BJ (cell line): Measurements from ENCODE around the gene HBP1. TPM values are rescaled to one million over a fixed set of nuclear protein-coding genes. Genes with fewer than 3 reads are reported as not detected.

Experiments used
- CTCF ChIA-PET: fragments of 350-600 bp; formaldehyde crosslinking; extraction: SDS; loops from one replicate; lab custom pipeline; 2021; ENCODE audit warnings: antibody characterized with exemption, inconsistent platforms; lab: Yijun Ruan, JAX
- POLR2A ChIA-PET: fragments of 300-600 bp; sonication (Branson Sonifier 250); formaldehyde crosslinking; extraction: SDS; loops from one replicate; lab custom pipeline; 2021; ENCODE audit warnings: antibody characterized with exemption; lab: Charles Lee
- DNase-seq: peaks from one replicate; pipeline ENCODE4 v3.0.0-alpha.2; 2011; ENCODE audit warnings: low read depth
- H3K27me3 ChIP-seq: 2 replicates; pipeline ENCODE4 v1.6.0; 2011; ENCODE audit warnings: low read length; ENCODE audit not compliant: control insufficient read depth, insufficient read depth
- H3K36me3 ChIP-seq: 2 replicates; pipeline ENCODE4 v1.5.1; 2011; ENCODE audit warnings: low read length; ENCODE audit not compliant: control insufficient read depth, insufficient read depth
- H3K4me3 ChIP-seq: 2 replicates; pipeline ENCODE4 v1.5.1; 2011; ENCODE audit warnings: low read depth, mild to moderate bottlenecking, control low read depth, low read length
- polyA plus RNA-seq: library from polyadenylated mRNA; depleted of rRNA; stranded (reverse); fragments of >200 nt; gene quantifications from 2 replicates; pipeline ENCODE4 v1.2.3, GENCODE V29; 2011
- TF ChIP-seq, protein P1 (sequence below): IDR thresholded peaks from 2 replicates; pipeline ENCODE4 v1.5.1; 2011; ENCODE audit warnings: low read depth, mild to moderate bottlenecking, control low read depth, inconsistent platforms, low read length, moderate library complexity; ENCODE audit not compliant: insufficient read depth

HBP1 gene
- polyA plus RNA-seq, 1 experiment, result 49.9 TPM

DNA sequence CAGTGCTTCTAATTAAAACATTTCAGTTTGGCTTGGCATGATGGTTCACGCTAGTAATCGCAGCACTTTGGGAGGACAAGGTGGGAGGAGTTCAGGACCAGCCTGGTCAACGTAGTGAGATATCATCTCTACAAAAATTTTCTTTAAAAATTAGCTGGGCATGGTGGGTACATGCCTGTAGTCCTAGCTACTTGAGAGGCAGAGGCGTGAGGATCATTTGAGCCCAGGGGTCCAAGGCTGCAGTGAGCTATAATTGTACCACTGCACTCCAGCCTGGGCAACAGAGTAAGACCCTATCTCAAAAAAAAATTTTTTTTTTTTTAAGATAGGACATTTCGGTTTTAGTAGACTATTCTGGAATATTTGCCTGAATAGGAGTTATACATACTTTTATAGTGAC lies 12.4 kb downstream of the HBP1 start:
- DNase-seq, result no peak
- ChIA-PET CTCF (interaction anchor here (0.6 to 1.0 kb wide), 2 partner anchors 13 to 414 kb away, joined by 3 read pairs; no protein-coding TSS in a partner anchor), POLR2A (interaction anchor here (0.5 kb wide), 1 partner anchor 187 kb away, joined by 4 read pairs; no protein-coding TSS in a partner anchor)
- TF ChIP-seq, protein P1, sequence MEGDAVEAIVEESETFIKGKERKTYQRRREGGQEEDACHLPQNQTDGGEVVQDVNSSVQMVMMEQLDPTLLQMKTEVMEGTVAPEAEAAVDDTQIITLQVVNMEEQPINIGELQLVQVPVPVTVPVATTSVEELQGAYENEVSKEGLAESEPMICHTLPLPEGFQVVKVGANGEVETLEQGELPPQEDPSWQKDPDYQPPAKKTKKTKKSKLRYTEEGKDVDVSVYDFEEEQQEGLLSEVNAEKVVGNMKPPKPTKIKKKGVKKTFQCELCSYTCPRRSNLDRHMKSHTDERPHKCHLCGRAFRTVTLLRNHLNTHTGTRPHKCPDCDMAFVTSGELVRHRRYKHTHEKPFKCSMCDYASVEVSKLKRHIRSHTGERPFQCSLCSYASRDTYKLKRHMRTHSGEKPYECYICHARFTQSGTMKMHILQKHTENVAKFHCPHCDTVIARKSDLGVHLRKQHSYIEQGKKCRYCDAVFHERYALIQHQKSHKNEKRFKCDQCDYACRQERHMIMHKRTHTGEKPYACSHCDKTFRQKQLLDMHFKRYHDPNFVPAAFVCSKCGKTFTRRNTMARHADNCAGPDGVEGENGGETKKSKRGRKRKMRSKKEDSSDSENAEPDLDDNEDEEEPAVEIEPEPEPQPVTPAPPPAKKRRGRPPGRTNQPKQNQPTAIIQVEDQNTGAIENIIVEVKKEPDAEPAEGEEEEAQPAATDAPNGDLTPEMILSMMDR, result no peak
- H3K27me3 ChIP-seq, result no peaks in the 10 kb centered on the region
- no peak overlapping the region for H3K4me3 ChIP-seq
- H3K36me3 ChIP-seq, result no peaks in the 10 kb centered on the region; the same call in 1 of the 2 replicates

DNA sequence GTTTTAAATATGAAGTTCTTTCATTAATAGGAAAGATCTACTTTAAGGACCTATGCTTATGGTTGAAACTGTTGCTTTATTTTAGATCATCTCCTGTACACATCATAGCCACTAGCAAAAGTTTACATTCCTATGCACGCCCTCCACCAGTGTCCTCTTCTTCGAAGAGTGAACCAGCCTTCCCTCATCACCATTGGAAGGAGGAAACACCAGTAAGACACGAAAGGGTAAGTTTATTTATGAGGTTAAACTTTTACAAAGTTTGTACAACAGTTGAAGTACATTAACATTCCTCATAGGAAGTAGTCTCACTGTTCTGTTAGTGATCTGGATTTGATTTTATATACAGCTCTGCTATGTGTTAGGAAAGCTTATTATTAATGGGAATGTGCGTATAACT lies 16.9 kb downstream of the HBP1 start:
- Histone ChIP-seq H3K36me3 (peaks cover 7% of the 10 kb centered on the region), H3K4me3 (no peak overlapping the region), H3K27me3 (no peaks in the 10 kb centered on the region)
- TF ChIP-seq, protein P1, result no peak
- no peak for DNase-seq
- ChIA-PET CTCF (no interaction called here), POLR2A (no interaction called here)

DNA sequence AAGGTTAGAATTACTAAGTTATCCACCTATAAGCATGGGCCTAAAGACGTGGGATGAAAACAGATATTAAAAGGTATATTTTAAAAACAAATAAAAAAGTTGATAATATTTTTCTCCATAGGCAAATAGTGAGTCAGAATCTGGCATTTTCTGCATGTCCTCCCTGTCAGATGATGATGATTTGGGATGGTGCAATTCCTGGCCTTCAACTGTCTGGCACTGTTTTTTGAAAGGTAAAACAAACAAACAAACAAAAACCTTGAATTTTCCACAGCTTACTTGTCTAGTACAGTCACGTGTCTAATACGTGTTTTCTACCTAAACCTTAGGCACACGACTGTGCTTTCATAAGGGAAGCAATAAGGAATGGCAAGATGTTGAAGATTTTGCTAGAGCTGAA lies 17.4 kb downstream of the HBP1 start:
- POLR2A ChIA-PET, result no interaction called here
- peaks cover 8% of the 10 kb centered on the region for H3K36me3 ChIP-seq

DNA sequence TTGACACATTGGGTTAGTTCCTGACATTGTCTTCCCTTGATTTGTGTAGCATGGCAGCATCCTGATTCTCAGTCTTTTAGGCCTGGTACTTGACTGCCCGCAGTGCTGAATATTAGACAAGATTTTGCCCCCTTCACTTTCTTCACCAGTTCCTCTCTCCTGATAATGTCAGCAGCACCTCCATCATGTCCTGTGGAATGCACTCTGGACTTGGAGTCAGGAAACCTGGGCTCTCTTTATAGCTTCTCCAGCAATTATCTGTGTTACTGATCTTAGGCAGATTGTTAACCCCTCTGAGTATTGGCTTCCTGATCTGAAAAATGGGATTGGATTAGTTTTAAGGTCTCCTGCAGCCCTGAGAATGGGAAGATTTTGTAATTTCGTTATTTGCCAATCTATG lies 19.0 kb downstream of the HBP1 start:
- Histone ChIP-seq H3K27me3 (no peaks in the 10 kb centered on the region), H3K36me3 (peaks cover 8% of the 10 kb centered on the region), H3K4me3 (no peak overlapping the region)
- ChIA-PET POLR2A (no interaction called here), CTCF (no interaction called here)
- TF ChIP-seq, protein P1, result no peak
- no peak for DNase-seq

More for the DNA sequence above, 17.4 kb downstream of the HBP1 start:
- H3K4me3 ChIP-seq, result no peak overlapping the region
- CTCF ChIA-PET, result no interaction called here
- no peak for DNase-seq
- no peaks in the 10 kb centered on the region for H3K27me3 ChIP-seq
- TF ChIP-seq, protein P1, result no peak

DNA sequence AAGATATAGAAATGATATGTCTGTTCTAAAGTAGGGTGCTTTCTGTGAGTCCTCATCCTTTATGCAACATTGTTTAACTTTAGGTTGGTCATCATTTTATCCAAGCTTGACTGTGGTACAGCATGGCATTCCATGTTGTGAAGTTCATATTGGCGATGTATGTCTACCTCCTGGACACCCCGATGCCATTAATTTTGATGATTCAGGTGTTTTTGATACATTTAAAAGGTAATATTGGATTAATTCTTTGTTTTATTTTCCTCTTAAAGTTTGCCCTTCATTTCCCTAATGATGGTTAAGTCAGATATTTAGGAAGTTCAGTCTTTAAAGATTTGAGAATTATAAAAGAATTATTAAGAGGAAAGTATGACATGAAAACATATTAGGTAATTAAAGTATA lies 21.3 kb downstream of the HBP1 start:
- TF ChIP-seq, protein P1, result no peak
- Histone ChIP-seq H3K36me3 (peaks cover 10% of the 10 kb centered on the region), H3K4me3 (no peak overlapping the region), H3K27me3 (no peaks in the 10 kb centered on the region)
- no peak for DNase-seq
- POLR2A ChIA-PET, result no interaction called here
- CTCF ChIA-PET, result no interaction called here
